GM06990 (cell line): ENCODE data around the gene VEGFA.

Experiments
- DNase-seq: peaks from one replicate; pipeline ENCODE4 v3.0.0-alpha.2; 2011; ENCODE audit not compliant: insufficient read length; ENCODE audit errors: extremely low read depth
- H3K27me3 ChIP-seq: replicated peaks from 2 replicates; pipeline ENCODE4 v1.6.0; 2011; ENCODE audit warnings: low read length; ENCODE audit not compliant: control insufficient read depth, insufficient read depth
- H3K36me3 ChIP-seq: 2 replicates; pipeline ENCODE4 v1.5.1; 2011; ENCODE audit warnings: low read length; ENCODE audit not compliant: control insufficient read depth, insufficient read depth
- H3K4me3 ChIP-seq: replicated peaks from 2 replicates; pipeline ENCODE4 v1.5.1; 2011; ENCODE audit warnings: low read depth, mild to moderate bottlenecking, control low read depth, low read length
- TF ChIP-seq, protein P1 (sequence below): IDR thresholded peaks from 2 replicates; pipeline ENCODE4 v1.5.1; 2011; ENCODE audit warnings: low read length, control low read depth, mild to moderate bottlenecking, inconsistent platforms; ENCODE audit not compliant: insufficient read depth, poor library complexity, severe bottlenecking

Gene VEGFA

DNA sequence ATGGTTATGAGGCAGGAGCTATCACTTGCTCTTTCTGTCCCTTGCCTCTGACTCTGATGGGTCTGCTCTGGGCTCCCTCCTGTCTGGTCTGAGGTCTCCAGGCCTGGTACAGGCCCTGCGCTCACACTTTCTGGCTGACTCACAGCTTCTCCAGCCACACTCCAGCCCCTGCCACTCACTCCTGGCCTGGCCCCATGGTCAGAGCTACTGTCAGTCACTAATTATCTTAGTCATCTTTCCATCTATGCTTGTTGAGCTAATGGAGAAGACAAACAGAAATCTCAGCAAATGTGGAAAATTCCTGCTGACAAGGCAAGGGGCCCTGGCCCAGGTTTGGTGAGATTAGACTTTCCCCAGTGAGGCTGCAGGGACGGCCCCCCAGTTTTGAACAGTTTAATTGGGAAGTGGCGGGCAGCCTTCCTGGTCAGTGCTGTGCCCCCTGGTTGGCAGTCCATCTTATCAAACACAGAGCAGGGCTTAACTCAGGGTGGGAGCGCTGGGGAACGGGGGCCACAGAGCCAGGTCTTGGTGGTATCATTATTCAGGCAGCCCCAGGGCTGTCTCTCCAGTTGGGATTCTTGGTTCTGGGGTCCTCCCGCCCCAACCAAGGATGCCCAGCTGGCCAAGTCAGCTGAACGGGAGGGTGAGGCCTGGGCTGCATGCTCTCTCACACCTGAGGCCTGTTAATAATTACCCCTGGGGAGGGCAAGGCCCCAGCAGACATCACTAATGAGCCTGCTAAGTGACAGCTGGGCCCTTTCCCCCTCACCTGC, 63.4 kb downstream of the VEGFA start:
- no peaks in the 10 kb centered on the region; the same call in 1 of the 2 replicates for H3K27me3 ChIP-seq
- H3K36me3 ChIP-seq: no peaks in the 10 kb centered on the region
- TF ChIP-seq, protein P1, sequence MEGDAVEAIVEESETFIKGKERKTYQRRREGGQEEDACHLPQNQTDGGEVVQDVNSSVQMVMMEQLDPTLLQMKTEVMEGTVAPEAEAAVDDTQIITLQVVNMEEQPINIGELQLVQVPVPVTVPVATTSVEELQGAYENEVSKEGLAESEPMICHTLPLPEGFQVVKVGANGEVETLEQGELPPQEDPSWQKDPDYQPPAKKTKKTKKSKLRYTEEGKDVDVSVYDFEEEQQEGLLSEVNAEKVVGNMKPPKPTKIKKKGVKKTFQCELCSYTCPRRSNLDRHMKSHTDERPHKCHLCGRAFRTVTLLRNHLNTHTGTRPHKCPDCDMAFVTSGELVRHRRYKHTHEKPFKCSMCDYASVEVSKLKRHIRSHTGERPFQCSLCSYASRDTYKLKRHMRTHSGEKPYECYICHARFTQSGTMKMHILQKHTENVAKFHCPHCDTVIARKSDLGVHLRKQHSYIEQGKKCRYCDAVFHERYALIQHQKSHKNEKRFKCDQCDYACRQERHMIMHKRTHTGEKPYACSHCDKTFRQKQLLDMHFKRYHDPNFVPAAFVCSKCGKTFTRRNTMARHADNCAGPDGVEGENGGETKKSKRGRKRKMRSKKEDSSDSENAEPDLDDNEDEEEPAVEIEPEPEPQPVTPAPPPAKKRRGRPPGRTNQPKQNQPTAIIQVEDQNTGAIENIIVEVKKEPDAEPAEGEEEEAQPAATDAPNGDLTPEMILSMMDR: no peak
- DNase-seq: no peak
- no peak overlapping the region for H3K4me3 ChIP-seq

DNA sequence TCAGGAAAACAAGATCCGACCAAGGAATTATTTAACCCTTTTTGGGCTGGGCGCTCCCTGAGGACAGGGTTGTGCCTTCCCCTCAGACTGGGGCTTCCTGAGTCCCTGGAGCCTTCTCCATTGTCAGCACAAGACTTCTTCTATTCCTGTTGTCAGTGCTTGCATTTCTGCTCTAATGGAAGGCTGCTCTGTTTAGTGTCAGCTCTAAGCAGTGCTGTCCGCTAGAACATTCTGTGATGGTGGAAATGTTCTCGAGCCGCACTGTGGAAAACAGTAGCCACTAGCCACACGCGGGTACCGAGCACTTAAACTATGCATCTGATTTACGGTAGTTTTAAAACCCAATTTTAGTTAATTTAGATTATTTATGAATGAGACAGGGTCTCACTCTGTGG, 64.0 kb downstream of the VEGFA start:
- H3K4me3 ChIP-seq: no peak overlapping the region

DNA sequence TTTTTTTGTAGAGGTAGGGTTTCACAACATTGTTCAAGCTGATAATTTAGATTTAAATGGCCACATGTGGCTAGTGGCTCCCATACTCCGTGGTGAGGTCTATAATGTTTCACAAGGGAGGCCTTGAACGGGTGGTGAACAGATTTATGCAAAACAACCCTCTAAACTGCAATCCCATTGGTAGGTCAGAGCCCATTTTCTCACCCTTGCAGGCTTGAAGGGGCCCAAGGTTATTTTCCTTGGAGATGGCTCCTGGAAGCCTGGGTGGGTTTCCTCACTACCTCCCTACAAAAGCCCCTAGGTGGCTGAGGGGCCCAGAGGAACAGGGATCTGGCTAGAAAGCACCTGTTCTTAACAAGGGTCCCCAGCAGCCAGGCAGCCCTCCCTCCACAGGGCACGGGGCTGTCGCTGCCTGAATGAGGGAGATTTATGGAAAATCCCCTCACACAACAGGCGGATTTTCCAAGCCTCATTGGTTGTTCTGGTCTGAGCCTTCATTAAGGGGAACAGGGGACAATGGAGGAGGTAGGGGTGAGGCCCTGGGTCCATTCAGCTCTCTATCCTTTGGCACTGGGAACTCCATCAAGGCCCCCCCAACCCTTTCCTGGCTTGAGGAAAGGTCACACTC, 64.6 kb downstream of the VEGFA start:
- no peak overlapping the region for H3K4me3 ChIP-seq
- H3K27me3 ChIP-seq: no peaks in the 10 kb centered on the region; the same call in 1 of the 2 replicates
- TF ChIP-seq, protein P1: no peak
- DNase-seq: no peak
- no peaks in the 10 kb centered on the region for H3K36me3 ChIP-seq

More for the DNA sequence above, 64.0 kb downstream of the VEGFA start:
- no peak for DNase-seq
- H3K36me3 ChIP-seq: no peaks in the 10 kb centered on the region
- TF ChIP-seq, protein P1: no peak
- no peaks in the 10 kb centered on the region; the same call in 1 of the 2 replicates for H3K27me3 ChIP-seq

DNA sequence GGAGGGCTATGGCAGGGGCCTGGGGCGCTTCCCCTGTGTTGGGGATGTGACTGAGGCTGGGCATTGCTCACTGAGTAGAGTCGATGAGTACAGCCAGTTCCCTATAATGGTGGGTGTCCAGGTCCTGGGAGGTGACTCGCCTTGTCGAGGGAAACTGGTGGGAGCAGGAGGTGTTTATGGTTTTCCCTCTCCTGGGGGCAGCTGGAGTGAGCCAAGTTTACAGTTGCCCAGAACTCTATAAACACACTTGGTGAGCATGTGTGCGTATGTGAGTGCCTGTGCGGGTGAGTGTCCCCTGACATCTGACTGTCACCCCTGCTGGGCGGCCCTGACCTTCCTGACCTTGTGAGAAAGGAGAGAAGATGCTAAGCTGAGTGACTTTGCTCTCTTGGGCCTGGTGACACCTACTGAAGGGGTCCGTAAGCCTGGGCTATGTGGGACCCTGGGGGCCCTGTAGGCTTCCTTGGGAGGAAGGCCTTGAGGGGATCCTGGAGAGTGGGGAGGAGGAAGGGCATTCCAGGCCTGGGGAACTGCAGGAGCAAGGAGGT, 65.9 kb downstream of the VEGFA start:
- TF ChIP-seq, protein P1: no peak
- no peaks in the 10 kb centered on the region for H3K36me3 ChIP-seq
- H3K4me3 ChIP-seq: no peak overlapping the region
- H3K27me3 ChIP-seq: no peaks in the 10 kb centered on the region; the same call in 1 of the 2 replicates
- no peak for DNase-seq
